HepG2 (cell line): ENCODE results near the gene HAGH. TPM values are rescaled to one million over a fixed set of nuclear protein-coding genes. Genes with fewer than 3 reads are reported as not detected.

Source experiments
- ATAC-seq: fragments of 200-7000 bp; cut with Tn5 transposase; 3 replicates; pipeline ENCODE4 v1.9.1; 2020; ENCODE audit warnings: mild to moderate bottlenecking, moderate library complexity
- BruUV-seq: library from RNA; stranded (reverse); fragments of 400-500 nt; replicated peaks from 2 replicates; lab custom pipeline; 2021; lab: Mats Ljungman, UMichigan
- CTCF ChIA-PET: fragments of 300-600 bp; formaldehyde crosslinking; extraction: SDS; loops from one replicate; lab custom pipeline; 2021; ENCODE audit warnings: low total read pairs, inconsistent platforms, low intra/inter-chr PET ratio; lab: Yijun Ruan, JAX
- POLR2A ChIA-PET: fragments of 350-600 bp; sonication (Branson Sonifier 250); formaldehyde crosslinking; loops from one replicate; lab custom pipeline; 2020; ENCODE audit warnings: antibody characterized with exemption, inconsistent platforms; lab: Yijun Ruan, JAX
- DNase-seq: peaks from one replicate; pipeline ENCODE4 v3.0.0-alpha.2; 2015; ENCODE audit warnings: low spot score
- FAIRE-seq: peaks from 3 replicates; lab custom pipeline; 2011; peaks lifted over from hg19 to GRCh38; lab: Jason Lieb, UNC
- H2AFZ ChIP-seq: one replicate; pipeline ENCODE4 v1.6.1; 2011; ENCODE audit warnings: low read length, inconsistent platforms
- H3K27ac ChIP-seq: fragments of 300-600 bp; 3 replicates; pipeline ENCODE4 v1.8.0; 2011; ENCODE audit warnings: mixed run types, mild to moderate bottlenecking, mixed read lengths, low read length, inconsistent platforms; ENCODE audit not compliant: insufficient read depth; ENCODE audit errors: extremely low read length
- H3K27me3 ChIP-seq, 2 experiments: fragments of 200-600 bp in 1 of 2; 2 replicates in 1 of 2; 3 replicates in 1 of 2; pipeline versions ENCODE4 v1.6.0 to v1.8.0; 2011; ENCODE audit warnings: low read length in 2 of 2, mild to moderate bottlenecking in 2 of 2, moderate library complexity in 2 of 2, inconsistent platforms in 1 of 2; ENCODE audit not compliant: insufficient read depth in 2 of 2, control insufficient read depth in 1 of 2
- H3K36me3 ChIP-seq, 2 experiments: fragments of 200-600 bp in 1 of 2; replicated peaks in 1 of 2; 2 replicates in 1 of 2; 3 replicates in 1 of 2; pipeline versions ENCODE4 v1.5.1 to v1.8.0; 2011; ENCODE audit warnings: low read length in 2 of 2, inconsistent platforms in 1 of 2; ENCODE audit not compliant: insufficient read depth in 2 of 2, control insufficient read depth in 1 of 2
- H3K4me1 ChIP-seq: 2 replicates; pipeline ENCODE4 v1.5.1; 2012; ENCODE audit warnings: low read length, inconsistent platforms; ENCODE audit not compliant: insufficient read depth
- H3K4me2 ChIP-seq: 2 replicates; pipeline ENCODE4 v1.6.0; 2011; ENCODE audit warnings: low read depth, low read length, inconsistent platforms
- H3K4me3 ChIP-seq, 3 experiments: fragments of 200-600 bp in 1 of 3; sonication (generic), shearing (Covaris generic) in 1 of 3; replicated peaks in 1 of 3; 2 replicates each; pipeline ENCODE4 v1.5.1; 2011 to 2016; ENCODE audit warnings: low read length in 3 of 3, inconsistent platforms in 2 of 3, low read depth in 2 of 3, mild to moderate bottlenecking in 2 of 3, control low read depth in 1 of 3, mixed read lengths in 1 of 3; ENCODE audit not compliant: insufficient read depth in 1 of 3
- H3K79me2 ChIP-seq: one replicate; pipeline ENCODE4 v1.6.1; 2011; ENCODE audit warnings: low read length, inconsistent platforms; ENCODE audit not compliant: insufficient read depth
- H3K9ac ChIP-seq: 2 replicates; pipeline ENCODE4 v1.6.0; 2011; ENCODE audit warnings: mild to moderate bottlenecking, low read depth, low read length, inconsistent platforms; ENCODE audit not compliant: insufficient read depth
- H3K9me3 ChIP-seq: 2 replicates; pipeline ENCODE4 v1.5.1; 2012; ENCODE audit warnings: mild to moderate bottlenecking, low read length
- H4K20me1 ChIP-seq: 2 replicates; pipeline ENCODE4 v1.6.0; 2011; ENCODE audit warnings: inconsistent platforms, mild to moderate bottlenecking, low read length, moderate library complexity; ENCODE audit not compliant: insufficient read depth
- AGO2 ChIP-seq: fragments of 200-400 bp; formaldehyde crosslinking; optimal IDR thresholded peaks from 2 replicates; pipeline ENCODE3; 2017; ENCODE audit warnings: mild to moderate bottlenecking, low read depth, low read length, moderate library complexity
- DZIP1 ChIP-seq: sonication (generic); formaldehyde crosslinking; IDR thresholded peaks from 2 replicates; pipeline ENCODE4 v1.5.0; 2020; ENCODE audit warnings: mild to moderate bottlenecking, missing genetic modification reagents
- GABPB1 ChIP-seq: IDR thresholded peaks from 2 replicates; pipeline ENCODE4 v1.6.1; 2016; ENCODE audit warnings: mild to moderate bottlenecking, missing genetic modification reagents, moderate library complexity, missing compliant biosample characterization
- GLI4 ChIP-seq: sonication (generic); formaldehyde crosslinking; IDR thresholded peaks from 2 replicates; pipeline ENCODE4 v1.5.1; 2020; ENCODE audit warnings: missing genetic modification reagents, mild to moderate bottlenecking, moderate library complexity, borderline replicate concordance
- HDAC6 ChIP-seq: fragments of 200-600 bp; sonication (generic); IDR thresholded peaks from 2 replicates; pipeline ENCODE4 v1.7.0; 2017; ENCODE audit warnings: mild to moderate bottlenecking, antibody characterized with exemption, low read length, low read depth
- JUND ChIP-seq: sonication (generic); formaldehyde crosslinking; IDR thresholded peaks from 2 replicates; pipeline ENCODE4 v1.8.0; 2022; ENCODE audit warnings: mild to moderate bottlenecking, missing genetic modification reagents
- NFKBIZ ChIP-seq: IDR thresholded peaks from 2 replicates; pipeline ENCODE4 v1.6.1; 2018; ENCODE audit warnings: missing genetic modification reagents, missing compliant biosample characterization
- POLR2AphosphoS5 ChIP-seq: IDR thresholded peaks from 2 replicates; pipeline ENCODE4 v1.6.1; 2012; ENCODE audit warnings: low read depth, low read length
- POLR2G ChIP-seq: fragments of 200-400 bp; formaldehyde crosslinking; IDR thresholded peaks from 2 replicates; pipeline ENCODE4 v1.6.1; 2018; ENCODE audit warnings: mild to moderate bottlenecking, low read depth, low read length, moderate library complexity
- SALL1 ChIP-seq: sonication (generic); formaldehyde crosslinking; IDR thresholded peaks from 2 replicates; pipeline ENCODE4 v1.8.0; 2022; ENCODE audit warnings: mild to moderate bottlenecking, missing genetic modification reagents
- USF2 ChIP-seq, 2 experiments: sonication (generic) in 1 of 2; formaldehyde crosslinking in 1 of 2; IDR thresholded peaks; 2 replicates each; pipeline versions ENCODE4 v1.5.1 to v1.6.1; 2011 to 2020; ENCODE audit warnings: borderline replicate concordance in 1 of 2, low read depth in 1 of 2, low read length in 1 of 2, mild to moderate bottlenecking in 1 of 2, missing genetic modification reagents in 1 of 2, moderate library complexity in 1 of 2
- ZNF530 ChIP-seq: sonication (generic); formaldehyde crosslinking; IDR thresholded peaks from 2 replicates; pipeline ENCODE4 v1.5.0; 2020; ENCODE audit warnings: low read depth, mild to moderate bottlenecking, missing genetic modification reagents
- ZNF687 ChIP-seq: sonication (generic); formaldehyde crosslinking; IDR thresholded peaks from 2 replicates; pipeline ENCODE4 v1.5.1; 2020; ENCODE audit warnings: mild to moderate bottlenecking, missing genetic modification reagents, moderate library complexity
- WGBS: methylation state at CpG from one replicate; pipeline ENCODE4 v1.1.6; 2017; ENCODE audit warnings: low lambda C conversion rate; 5-methylcytosine and 5-hydroxymethylcytosine counted together
- in situ Hi-C: cut with HindIII; loops from 2 replicates; pipeline ENCODE4 v1.10.0; 2017; ENCODE audit warnings: low pct_unique_long_range_greater_than_20kb; ENCODE audit not compliant: extremely low pct_ligation_motif_present
- intact Hi-C: fragments of 100-400 bp; cut with micrococcal nuclease; formaldehyde crosslinking; loops from one replicate; pipeline ENCODE4 v1.10.0; 2022; ENCODE audit not compliant: unreplicated experiment
- polyA plus RNA-seq, 8 experiments: library from polyadenylated mRNA; depleted of rRNA in 3 of 8; stranded (reverse) in 7 of 8; unstranded in 1 of 8; fragments of >200 nt; fragmentation: Illumina TruSeq in 4 of 8; extraction: Trizol in 4 of 8; gene quantifications; 2 replicates each; pipeline versions ENCODE4 v1.2.1 to v1.2.3, GENCODE V29; 2011 to 2016; ENCODE audit warnings: low read depth in 4 of 8, missing spikeins in 1 of 8, mixed read lengths in 1 of 8; ENCODE audit not compliant: insufficient read depth in 1 of 8
- total RNA-seq, 5 experiments: library from RNA; depleted of rRNA; stranded (reverse); fragments of >200 nt; fragmentation: Illumina TruSeq; extraction: Trizol; gene quantifications; 2 replicates each; pipeline ENCODE4 v1.2.3, GENCODE V29; 2016; ENCODE audit warnings: low read depth in 1 of 5

The HAGH gene
- total and polyA plus RNA-seq, 2 of the 13 experiments (the other 11 are each of a cell fraction or from before 2014, with no cell fraction given), result 70.4 to 95.4 TPM

GRCh38 chr16:1831186-1832075, 4.8 kb upstream of the HAGH start:
- Histone ChIP-seq H3K27me3 (no peaks in the 10 kb centered on the region; a peak in 1 of 5 replicates), H3K4me2 (peak overlapping the region; percentile 11; the same call in 1 of the 2 replicates), H2AFZ (no peak overlapping the region), H4K20me1 (peaks cover 5% of the 10 kb centered on the region; the same call in 1 of the 2 replicates), H3K27ac (peak overlapping the region; percentile 93), H3K4me1 (peaks cover 57% of the 10 kb centered on the region), H3K79me2 (peaks cover 47% of the 10 kb centered on the region), H3K9me3 (no peaks in the 10 kb centered on the region), H3K36me3 (peaks cover 0 to 1% of the 10 kb centered on the region in 2 experiments; a peak in 2 of 5 replicates), H3K9ac (no peak overlapping the region), H3K4me3 (no peak overlapping the region)
- no peak for DNase-seq
- CTCF ChIA-PET, result no interaction called here
- ATAC-seq, result no peak
- intact Hi-C loops (no loop called here), in situ Hi-C loops (no loop called here)
- POLR2A ChIA-PET, result interaction anchor here (1.2 kb wide), 1 partner anchor 37 kb away, joined by 3 read pairs; no protein-coding TSS in a partner anchor
- TF ChIP-seq POLR2AphosphoS5, result 0 out of 2 replicates have a peak, but pooled peaks have one; percentile 42
- TF ChIP-seq SALL1 (CRISPR knock-in tag), result no peak
- TF ChIP-seq AGO2, result peak; percentile 29
- no peak for TF ChIP-seq JUND
- TF ChIP-seq GABPB1 (CRISPR knock-in tag), result no peak
- no peak for TF ChIP-seq NFKBIZ (CRISPR knock-in tag)
- TF ChIP-seq DZIP1, result no peak
- peak; percentile 57 for TF ChIP-seq POLR2G
- TF ChIP-seq GLI4 (CRISPR knock-in tag), result no peak
- 0 out of 2 replicates have a peak, but pooled peaks have one; percentile 14 for TF ChIP-seq ZNF687
- no peak for TF ChIP-seq ZNF530 (CRISPR knock-in tag)
- no peak for TF ChIP-seq HDAC6
- TF ChIP-seq USF2 (IDR thresholded peaks at IDR 0.05; ENCODE audit: low read depth, low read length), result no peak
- TF ChIP-seq USF2 (CRISPR knock-in tag; IDR thresholded peaks at IDR 0.05; ENCODE audit: borderline replicate concordance), result no peak
- WGBS, result 92% methylated on average over 18 of the region's 19 CpGs
- no TSS peak for BruUV-seq
- no peak for FAIRE-seq
